ENCODE data around the gene STAM2.
"Not testable (repeated sequence)": the region's sequence is repeated elsewhere in the genome, so short reads cannot be mapped to it uniquely, and the experiment has no call there.

STAM2 gene

GRCh38 chr2:152171718-152172117 is 3.8 kb downstream of the STAM2 start:
- no peak for DNase-seq

DNA sequence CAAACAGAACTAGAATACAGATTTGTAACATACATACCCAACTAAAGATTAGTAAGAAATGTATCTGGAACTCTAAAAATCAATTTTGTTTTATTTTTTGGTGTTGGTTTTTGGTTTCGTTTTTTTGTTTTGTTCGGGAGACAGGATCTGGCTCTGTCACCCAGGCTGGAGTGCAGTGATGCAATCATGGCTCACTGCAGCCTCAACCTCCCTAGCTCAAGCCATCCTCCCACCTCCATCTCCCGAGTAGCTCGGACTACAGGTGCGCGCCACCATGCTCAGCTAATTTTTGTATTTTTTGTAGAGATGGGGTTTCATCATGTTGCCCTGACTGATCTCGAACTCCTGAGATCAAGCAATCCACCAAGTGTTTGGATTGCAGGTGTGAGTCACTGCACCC is 6.4 kb downstream of the STAM2 start:
- not testable (repeated sequence) for DNase-seq

DNA sequence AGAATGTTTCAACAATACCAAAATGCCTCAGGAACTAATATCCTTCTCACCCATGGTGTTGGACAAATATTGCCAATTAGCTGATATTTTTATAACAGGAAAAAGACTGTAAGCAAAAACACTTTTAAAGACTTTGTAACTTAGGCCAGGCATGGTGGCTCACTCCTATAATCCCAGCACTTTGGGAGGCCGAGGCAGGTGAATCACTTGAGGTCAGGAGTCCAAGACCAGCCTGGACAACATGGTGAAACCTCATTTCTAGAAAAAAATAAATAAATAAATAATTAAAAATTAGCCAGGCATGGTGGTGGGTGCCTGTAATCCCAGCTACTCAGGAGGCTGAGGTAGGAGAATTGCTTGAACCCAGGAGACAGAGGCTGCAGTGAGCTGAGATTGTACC is 8.1 kb downstream of the STAM2 start:
- not testable (repeated sequence) for DNase-seq

GRCh38 chr2:152167065-152167464 is 8.5 kb downstream of the STAM2 start:
- no peak for DNase-seq

DNA sequence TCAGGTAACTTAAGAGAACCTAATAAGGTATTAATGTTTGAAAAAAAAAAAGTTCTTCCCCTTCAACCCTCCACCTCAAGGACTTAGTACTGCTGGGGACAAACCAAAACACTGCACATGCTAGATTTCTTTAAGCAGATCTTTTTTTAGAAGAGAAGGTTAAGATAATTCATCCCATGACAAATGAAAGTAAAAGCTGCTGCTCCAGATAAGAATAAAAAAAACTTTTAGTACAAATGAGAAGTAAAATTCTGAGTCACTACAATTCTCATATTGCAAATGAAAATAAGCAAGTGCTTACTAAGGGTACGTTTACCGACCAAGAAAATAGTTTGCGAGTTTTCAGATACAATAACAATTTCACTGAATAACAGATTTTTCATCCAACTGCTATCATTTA is 8.9 kb downstream of the STAM2 start:
- DNase-seq, result no peak

GRCh38 chr2:152165780-152166179 is 9.8 kb downstream of the STAM2 start:
- DNase-seq, result no peak

DNA sequence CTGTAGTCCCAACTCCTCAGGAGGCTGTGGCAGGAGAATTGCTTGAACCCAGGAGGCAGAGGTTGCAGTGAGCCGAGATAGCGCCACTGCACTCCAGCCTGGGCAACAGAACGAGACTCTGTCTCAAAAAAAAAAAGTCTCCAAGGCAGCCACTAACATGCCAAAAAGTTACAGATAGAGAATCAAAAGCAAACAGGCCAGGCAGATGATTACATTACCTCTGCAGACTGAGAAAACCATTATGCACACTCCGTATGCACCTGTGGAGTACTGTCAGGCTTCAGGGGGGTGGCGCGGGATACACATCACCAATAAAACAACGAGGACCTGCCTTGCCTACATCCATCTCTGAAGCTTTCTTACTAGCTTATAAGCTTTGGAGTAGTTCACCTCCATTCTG is 10.3 kb downstream of the STAM2 start:
- no peak for DNase-seq

- DNase-seq, result not testable (repeated sequence)
Measured at GRCh38 chr2:152163669-152164068, 11.9 kb downstream of the STAM2 start.

DNA sequence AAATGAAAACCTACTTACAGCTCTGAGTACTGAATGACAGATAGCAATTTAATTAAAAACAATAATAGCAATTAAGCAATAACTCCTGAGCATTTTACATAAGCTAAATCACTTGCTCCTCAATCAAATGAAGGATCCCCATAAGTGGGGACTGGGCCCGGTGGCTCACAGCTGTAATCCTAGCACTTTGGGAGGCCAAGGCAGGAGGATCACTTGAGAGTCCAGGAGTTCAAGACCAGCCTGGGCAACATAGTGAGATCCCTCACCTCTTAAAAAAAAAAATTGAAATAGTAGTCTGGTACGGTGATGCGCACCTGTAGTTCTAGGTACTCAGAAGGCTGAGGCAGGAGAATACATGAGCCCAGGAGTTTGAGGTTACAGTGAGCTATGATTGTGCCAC is 13.4 kb downstream of the STAM2 start:
- DNase-seq, result no peak

DNA sequence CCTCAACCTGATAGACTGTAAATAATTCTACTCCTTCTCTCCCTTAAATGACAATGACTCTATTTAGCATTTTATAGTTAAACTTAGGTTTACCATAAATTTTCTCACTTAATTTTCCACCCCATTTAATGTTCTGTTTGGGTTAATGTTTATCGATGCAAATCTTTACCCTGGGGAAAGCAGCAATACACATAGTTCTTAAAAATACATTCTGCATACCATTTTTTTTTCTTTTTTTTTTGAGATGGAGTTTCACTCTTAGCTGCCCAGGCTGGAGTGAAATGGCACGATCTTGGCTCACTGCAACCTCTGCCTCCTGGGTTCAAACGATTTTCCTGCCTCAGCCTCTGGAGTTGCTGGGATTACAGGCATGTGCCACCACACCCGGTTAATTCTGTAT is 14.0 kb downstream of the STAM2 start:
- no peak for DNase-seq

GRCh38 chr2:152160378-152160777 is 15.2 kb downstream of the STAM2 start:
- DNase-seq, result not testable (repeated sequence)

DNA sequence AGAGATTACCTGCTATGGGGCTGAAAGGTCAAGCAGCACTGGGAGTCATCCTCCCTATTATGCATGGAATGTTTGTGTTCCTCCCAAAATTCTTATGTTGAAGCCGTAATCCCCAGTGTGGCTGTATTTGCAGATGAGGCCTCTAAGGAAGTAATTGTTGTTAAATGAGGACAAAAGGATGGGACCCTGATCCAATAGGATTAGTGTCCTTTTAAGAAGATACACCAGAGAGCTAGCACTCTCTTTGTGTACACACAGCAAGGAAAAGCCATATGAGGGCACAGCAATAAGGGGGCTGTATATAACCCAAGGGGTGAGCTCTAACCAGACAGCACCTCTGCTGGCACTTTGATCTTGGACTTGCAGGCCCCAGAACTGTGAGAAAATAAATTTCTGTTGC is 18.3 kb downstream of the STAM2 start:
- DNase-seq, result no peak

- no peak for DNase-seq
Measured at GRCh38 chr2:152155209-152155608, 20.4 kb downstream of the STAM2 start.

DNA sequence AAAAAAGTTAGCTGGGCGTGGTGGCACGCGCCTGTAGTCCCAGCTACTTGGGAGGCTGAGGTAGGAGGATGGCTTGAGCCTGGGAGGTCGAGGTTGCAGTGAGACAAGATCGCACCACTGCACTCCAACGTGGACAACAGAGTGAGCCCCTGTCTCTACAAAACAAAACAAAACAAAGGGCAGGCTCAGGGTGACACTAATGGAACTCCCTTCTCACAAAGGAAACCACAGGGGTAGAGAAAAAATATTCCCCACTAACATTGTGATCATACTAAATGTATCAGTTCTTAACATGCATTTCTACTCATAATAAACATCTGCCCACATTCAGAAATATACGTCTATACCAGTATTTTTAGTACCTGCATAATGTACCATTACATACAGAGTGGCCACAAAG is 21.1 kb downstream of the STAM2 start:
- no peak for DNase-seq

GRCh38 chr2:152134488-152135280 is 40.9 kb downstream of the STAM2 start:
- DNase-seq, result peak; percentile 54

- no peak for DNase-seq
Measured at GRCh38 chr2:152132306-152132705, 43.3 kb downstream of the STAM2 start.

DNA sequence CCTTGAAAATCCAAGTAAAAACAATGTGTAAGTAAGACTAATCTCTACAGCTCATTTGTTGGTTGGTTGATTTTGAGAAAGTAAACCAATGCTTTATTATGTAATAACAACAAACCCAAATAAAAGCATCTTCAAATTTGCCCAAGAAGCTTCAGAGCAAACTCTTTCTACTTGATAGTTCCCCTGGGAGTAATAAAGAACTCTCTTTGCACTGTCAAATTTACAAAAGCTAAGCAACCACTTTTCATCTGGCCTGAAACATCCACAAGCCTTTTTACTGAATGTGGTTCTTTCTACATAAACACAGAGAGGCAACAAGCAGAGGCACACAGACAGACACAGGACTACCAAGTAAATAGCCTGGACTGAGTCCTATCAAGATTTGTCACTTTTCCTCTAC is 47.9 kb downstream of the STAM2 start:
- no peak for DNase-seq

- peak; percentile 2 for DNase-seq
Measured at GRCh38 chr2:152126664-152127063, 48.9 kb downstream of the STAM2 start.

DNA sequence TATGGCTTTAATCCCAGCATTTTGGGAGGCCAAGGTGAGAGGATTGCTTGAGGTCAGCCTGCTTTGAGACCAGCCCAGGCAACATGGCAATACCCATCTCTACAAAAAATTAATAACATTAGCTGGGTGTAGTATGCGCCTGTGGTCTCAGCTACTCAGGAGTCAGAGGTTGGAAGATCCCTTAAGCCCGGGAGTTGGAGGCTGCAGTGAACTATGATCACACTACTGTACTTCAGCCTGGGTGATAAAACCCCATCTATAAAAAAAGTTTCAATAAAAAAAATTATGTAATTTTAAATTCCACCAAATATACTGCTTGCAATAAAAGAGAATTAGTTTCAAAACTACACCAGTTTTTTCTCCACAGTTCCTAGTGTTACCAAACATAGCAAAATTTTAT is 53.4 kb downstream of the STAM2 start:
- DNase-seq, result no peak

DNA sequence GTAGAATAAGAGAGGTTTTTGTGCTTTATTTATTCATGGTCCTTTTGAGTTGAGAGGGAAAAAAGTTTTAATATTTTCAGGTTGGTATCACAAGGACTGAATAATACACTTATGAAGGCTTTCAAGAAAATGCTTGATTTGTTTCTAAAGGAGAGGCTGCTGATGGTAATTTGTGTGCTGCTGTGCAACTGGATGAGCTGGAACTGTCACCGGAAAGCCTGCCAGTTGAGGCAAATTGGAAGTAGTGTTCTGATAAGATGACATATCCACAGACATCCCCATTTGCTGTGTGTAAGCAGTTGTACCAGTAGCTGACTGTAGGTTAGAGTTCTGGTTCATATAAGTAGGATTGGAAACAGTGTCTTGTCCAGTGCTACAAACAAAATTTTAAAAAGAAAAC is 55.1 kb downstream of the STAM2 start:
- no peak for DNase-seq

GRCh38 chr2:152115952-152116351 is 59.6 kb downstream of the STAM2 start:
- no peak for DNase-seq

- DNase-seq, result no peak
Measured at GRCh38 chr2:152114366-152114765, 61.2 kb downstream of the STAM2 start.

- DNase-seq, result not testable (repeated sequence)
Measured at GRCh38 chr2:152107140-152107539, 68.4 kb downstream of the STAM2 start.

- DNase-seq, result no peak
Measured at GRCh38 chr2:152106464-152106863, 69.1 kb downstream of the STAM2 start.

GRCh38 chr2:152103271-152103670 is 72.3 kb downstream of the STAM2 start:
- DNase-seq, result no peak

Data from activated CD4-positive, alpha-beta T cell treated with anti-CD3 and anti-CD28 coated beads for 48 hours (primary cell).